ENCODE results near the gene SELENOS. TPM values are rescaled to one million over a fixed set of nuclear protein-coding genes. Genes with fewer than 3 reads are reported as not detected.

SELENOS gene
- total and polyA plus RNA-seq, 9 of the 15 experiments (the other 6 are each of a cell fraction or from before 2014, with no cell fraction given), result 24.9 to 57.4 (median 47.9) TPM

DNA sequence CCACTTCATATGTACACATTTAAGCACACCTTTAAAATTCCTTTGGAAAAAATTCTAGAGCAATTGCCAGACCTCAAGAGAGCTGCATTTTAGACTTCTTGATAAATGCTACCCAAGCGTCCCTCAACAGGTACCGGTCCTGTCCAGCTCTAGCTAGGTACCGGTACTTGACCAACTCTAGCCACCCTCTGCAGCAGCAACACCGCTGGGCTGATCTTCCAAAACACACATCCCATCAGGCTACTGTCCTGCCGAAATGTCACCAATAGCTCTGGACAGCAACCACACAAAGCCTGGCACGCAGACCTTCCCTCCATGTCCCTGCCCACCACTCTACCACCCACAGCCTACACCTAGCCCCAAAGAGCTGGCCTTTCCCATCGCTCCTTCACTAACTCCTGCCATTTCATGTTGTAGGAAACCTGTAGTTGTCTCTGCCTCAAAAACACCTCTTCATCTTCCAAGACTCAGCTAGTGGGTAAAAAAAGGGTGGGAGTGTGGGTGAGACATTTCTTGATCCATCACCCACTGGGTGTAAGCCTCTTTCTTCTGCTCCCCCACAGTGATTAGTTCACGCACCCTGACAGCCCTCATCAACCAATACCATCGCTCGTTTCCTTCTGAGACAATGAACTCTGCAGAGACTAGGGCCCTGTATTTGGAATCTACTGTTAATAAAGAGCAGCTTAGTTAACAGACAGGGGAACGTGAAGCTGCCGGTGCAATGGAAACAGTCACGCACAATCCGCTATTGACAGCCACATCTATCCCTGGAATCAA lies 32.2 kb downstream of the SELENOS start (continued):
- TF ChIP-seq, protein P1, sequence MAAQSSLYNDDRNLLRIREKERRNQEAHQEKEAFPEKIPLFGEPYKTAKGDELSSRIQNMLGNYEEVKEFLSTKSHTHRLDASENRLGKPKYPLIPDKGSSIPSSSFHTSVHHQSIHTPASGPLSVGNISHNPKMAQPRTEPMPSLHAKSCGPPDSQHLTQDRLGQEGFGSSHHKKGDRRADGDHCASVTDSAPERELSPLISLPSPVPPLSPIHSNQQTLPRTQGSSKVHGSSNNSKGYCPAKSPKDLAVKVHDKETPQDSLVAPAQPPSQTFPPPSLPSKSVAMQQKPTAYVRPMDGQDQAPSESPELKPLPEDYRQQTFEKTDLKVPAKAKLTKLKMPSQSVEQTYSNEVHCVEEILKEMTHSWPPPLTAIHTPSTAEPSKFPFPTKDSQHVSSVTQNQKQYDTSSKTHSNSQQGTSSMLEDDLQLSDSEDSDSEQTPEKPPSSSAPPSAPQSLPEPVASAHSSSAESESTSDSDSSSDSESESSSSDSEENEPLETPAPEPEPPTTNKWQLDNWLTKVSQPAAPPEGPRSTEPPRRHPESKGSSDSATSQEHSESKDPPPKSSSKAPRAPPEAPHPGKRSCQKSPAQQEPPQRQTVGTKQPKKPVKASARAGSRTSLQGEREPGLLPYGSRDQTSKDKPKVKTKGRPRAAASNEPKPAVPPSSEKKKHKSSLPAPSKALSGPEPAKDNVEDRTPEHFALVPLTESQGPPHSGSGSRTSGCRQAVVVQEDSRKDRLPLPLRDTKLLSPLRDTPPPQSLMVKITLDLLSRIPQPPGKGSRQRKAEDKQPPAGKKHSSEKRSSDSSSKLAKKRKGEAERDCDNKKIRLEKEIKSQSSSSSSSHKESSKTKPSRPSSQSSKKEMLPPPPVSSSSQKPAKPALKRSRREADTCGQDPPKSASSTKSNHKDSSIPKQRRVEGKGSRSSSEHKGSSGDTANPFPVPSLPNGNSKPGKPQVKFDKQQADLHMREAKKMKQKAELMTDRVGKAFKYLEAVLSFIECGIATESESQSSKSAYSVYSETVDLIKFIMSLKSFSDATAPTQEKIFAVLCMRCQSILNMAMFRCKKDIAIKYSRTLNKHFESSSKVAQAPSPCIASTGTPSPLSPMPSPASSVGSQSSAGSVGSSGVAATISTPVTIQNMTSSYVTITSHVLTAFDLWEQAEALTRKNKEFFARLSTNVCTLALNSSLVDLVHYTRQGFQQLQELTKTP (IDR thresholded peaks at IDR 0.05; ENCODE audit: low read depth in 1 of 2, partially characterized antibody in 2 of 2), result no peak
- no peak for TF ChIP-seq ARNT (IDR thresholded peaks at IDR 0.05)
- no peak for TF ChIP-seq MED1 (CRISPR knock-in tag; IDR thresholded peaks at IDR 0.05; ENCODE audit: borderline replicate concordance)
- no peak for TF ChIP-seq CCNT2 (IDR thresholded peaks at IDR 0.05; ENCODE audit: borderline replicate concordance, extremely low read depth, insufficient read length, low read depth, low read length)
- TF ChIP-seq, protein P2, sequence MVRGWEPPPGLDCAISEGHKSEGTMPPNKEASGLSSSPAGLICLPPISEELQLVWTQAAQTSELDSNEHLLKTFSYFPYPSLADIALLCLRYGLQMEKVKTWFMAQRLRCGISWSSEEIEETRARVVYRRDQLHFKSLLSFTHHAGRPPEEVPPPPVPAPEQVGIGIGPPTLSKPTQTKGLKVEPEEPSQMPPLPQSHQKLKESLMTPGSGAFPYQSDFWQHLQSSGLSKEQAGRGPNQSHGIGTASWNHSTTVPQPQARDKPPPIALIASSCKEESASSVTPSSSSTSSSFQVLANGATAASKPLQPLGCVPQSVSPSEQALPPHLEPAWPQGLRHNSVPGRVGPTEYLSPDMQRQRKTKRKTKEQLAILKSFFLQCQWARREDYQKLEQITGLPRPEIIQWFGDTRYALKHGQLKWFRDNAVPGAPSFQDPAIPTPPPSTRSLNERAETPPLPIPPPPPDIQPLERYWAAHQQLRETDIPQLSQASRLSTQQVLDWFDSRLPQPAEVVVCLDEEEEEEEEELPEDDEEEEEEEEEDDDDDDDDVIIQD (CRISPR knock-in tag; IDR thresholded peaks at IDR 0.05), result no peak
- TF ChIP-seq, protein P3, sequence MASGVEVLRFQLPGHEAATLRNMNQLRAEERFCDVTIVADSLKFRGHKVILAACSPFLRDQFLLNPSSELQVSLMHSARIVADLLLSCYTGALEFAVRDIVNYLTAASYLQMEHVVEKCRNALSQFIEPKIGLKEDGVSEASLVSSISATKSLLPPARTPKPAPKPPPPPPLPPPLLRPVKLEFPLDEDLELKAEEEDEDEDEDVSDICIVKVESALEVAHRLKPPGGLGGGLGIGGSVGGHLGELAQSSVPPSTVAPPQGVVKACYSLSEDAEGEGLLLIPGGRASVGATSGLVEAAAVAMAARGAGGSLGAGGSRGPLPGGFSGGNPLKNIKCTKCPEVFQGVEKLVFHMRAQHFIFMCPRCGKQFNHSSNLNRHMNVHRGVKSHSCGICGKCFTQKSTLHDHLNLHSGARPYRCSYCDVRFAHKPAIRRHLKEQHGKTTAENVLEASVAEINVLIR (CRISPR knock-in tag; IDR thresholded peaks at IDR 0.05), result no peak
- TF ChIP-seq PRPF4 (IDR thresholded peaks at IDR 0.05; ENCODE audit: insufficient read depth, low read depth, low read length, poor library complexity, severe bottlenecking), result no peak
- TF ChIP-seq, protein P4, sequence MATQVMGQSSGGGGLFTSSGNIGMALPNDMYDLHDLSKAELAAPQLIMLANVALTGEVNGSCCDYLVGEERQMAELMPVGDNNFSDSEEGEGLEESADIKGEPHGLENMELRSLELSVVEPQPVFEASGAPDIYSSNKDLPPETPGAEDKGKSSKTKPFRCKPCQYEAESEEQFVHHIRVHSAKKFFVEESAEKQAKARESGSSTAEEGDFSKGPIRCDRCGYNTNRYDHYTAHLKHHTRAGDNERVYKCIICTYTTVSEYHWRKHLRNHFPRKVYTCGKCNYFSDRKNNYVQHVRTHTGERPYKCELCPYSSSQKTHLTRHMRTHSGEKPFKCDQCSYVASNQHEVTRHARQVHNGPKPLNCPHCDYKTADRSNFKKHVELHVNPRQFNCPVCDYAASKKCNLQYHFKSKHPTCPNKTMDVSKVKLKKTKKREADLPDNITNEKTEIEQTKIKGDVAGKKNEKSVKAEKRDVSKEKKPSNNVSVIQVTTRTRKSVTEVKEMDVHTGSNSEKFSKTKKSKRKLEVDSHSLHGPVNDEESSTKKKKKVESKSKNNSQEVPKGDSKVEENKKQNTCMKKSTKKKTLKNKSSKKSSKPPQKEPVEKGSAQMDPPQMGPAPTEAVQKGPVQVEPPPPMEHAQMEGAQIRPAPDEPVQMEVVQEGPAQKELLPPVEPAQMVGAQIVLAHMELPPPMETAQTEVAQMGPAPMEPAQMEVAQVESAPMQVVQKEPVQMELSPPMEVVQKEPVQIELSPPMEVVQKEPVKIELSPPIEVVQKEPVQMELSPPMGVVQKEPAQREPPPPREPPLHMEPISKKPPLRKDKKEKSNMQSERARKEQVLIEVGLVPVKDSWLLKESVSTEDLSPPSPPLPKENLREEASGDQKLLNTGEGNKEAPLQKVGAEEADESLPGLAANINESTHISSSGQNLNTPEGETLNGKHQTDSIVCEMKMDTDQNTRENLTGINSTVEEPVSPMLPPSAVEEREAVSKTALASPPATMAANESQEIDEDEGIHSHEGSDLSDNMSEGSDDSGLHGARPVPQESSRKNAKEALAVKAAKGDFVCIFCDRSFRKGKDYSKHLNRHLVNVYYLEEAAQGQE (IDR thresholded peaks at IDR 0.05; ENCODE audit: borderline replicate concordance), result no peak
- TF ChIP-seq, protein P4 (CRISPR knock-in tag; IDR thresholded peaks at IDR 0.05; ENCODE audit: low read depth), result no peak
- no peak for TF ChIP-seq TCFL5 (CRISPR knock-in tag; conservative IDR thresholded peaks at IDR 0.05)
- no peak for TF ChIP-seq SMC3 (conservative IDR thresholded peaks at IDR 0.05; ENCODE audit: insufficient read depth, low read depth, low read length)

All from K562 (cell line).